D721Med (cell line): ENCODE measurements around the gene TMEM203.

Source experiments
- DNase-seq: peaks from one replicate; pipeline ENCODE4 v3.0.0; 2011; ENCODE audit warnings: low spot score; ENCODE audit not compliant: insufficient read length
- FAIRE-seq: peaks from 2 replicates; lab custom pipeline; 2011; peaks lifted over from hg19 to GRCh38; lab: Jason Lieb, UNC
- TF ChIP-seq, protein P1 (sequence below): IDR thresholded peaks from 2 replicates; pipeline ENCODE4 v1.5.1; 2012; ENCODE audit warnings: mild to moderate bottlenecking, control low read depth; ENCODE audit not compliant: insufficient read depth; ENCODE audit errors: missing control alignments

TMEM203 gene

DNA sequence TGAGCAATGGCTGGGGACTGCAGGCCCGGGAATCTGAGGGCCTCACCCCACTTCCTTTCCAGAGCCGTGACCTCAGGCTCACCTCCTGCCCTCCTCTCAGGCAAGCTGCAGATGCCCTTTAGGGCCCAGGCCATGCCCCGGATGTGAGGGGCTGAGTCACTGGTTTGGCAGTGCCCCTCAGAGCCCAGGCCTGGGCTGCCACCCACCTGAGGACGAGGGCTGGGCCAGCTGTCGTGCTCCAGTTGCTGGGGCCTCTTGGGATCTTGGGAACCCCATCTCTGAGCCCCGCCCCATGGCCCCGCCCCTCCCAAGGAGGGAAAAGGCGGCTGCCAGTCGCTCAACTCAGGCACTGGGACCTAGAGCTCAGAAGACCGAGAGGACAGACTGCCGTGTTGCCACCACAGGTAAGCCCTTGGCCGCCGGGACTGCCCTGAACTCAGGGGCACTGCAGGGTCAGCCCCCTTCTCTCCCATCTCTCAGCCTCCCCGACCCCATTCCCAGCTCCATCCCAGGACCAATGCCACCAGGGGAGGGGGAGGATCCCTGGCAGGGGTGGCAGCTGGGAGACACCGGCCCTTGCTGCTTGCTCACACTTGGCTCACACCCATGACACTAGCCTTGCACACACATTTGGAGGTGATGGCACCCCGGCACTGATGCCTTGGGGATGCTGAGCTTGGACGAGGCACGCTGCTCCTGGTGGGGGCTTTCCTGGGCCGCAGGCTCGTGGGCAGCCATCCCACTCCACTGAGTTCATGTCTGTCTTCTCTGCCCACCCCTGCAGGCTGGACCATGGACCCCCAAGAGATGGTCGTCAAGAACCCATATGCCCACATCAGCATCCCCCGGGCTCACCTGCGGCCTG lies 19.6 kb upstream of the TMEM203 start, which contains the start of gene CYSRT1:
Gene CYSRT1, plus strand, starts transcription at position 345 of the 865 bp plus-strand sequence. Its CDS starts 448 bp downstream, at position 793.
- no peak for DNase-seq
- no peak for FAIRE-seq
- TF ChIP-seq, protein P1, sequence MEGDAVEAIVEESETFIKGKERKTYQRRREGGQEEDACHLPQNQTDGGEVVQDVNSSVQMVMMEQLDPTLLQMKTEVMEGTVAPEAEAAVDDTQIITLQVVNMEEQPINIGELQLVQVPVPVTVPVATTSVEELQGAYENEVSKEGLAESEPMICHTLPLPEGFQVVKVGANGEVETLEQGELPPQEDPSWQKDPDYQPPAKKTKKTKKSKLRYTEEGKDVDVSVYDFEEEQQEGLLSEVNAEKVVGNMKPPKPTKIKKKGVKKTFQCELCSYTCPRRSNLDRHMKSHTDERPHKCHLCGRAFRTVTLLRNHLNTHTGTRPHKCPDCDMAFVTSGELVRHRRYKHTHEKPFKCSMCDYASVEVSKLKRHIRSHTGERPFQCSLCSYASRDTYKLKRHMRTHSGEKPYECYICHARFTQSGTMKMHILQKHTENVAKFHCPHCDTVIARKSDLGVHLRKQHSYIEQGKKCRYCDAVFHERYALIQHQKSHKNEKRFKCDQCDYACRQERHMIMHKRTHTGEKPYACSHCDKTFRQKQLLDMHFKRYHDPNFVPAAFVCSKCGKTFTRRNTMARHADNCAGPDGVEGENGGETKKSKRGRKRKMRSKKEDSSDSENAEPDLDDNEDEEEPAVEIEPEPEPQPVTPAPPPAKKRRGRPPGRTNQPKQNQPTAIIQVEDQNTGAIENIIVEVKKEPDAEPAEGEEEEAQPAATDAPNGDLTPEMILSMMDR, result no peak

DNA sequence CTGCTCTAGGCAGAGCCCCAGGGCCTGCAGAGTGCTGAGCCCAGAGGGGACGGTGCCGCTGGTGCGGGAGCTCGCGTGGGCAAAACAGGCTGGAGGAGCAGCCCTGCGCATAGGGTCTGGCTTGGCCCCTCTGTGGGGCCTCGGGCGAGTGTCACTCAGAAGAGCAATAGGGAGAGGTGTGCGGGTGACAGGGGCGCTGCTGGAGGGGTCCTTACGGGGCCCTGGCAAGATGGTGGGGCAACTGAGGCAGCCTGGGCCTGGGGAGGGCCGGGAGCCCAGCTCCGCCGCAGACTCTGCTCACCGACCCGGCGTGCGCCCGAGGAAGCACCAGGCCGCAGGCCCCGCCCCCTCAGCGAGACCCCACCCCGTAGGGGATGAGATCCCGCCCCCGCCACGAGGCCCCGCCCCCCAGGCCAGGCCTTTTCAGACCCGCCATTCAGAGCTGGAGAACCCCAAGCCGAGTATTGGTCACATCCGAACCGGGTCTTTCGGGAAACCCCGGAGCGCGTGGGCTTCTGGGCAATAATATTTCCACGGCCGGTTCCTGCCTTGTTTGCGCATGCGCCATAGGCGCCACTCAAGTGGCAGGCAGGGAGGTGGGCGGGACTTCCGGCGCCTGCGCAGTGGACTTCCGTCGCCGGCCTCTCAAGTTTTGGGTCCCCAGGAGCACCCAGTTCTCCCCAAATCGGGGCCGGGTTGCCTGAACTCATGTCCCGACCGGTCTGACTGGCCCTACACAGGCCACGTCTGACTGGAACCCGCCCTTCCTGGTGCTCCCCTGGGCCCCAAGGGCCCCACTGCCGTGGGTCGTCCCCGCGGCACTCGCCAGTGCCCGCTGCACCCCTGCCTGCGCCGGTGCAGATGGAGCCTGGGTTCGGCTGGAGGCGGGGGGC lies 17.9 kb upstream of the TMEM203 start:
- TF ChIP-seq, protein P1, result no peak
- FAIRE-seq, result no peak
- DNase-seq, result peak; percentile 97

DNA sequence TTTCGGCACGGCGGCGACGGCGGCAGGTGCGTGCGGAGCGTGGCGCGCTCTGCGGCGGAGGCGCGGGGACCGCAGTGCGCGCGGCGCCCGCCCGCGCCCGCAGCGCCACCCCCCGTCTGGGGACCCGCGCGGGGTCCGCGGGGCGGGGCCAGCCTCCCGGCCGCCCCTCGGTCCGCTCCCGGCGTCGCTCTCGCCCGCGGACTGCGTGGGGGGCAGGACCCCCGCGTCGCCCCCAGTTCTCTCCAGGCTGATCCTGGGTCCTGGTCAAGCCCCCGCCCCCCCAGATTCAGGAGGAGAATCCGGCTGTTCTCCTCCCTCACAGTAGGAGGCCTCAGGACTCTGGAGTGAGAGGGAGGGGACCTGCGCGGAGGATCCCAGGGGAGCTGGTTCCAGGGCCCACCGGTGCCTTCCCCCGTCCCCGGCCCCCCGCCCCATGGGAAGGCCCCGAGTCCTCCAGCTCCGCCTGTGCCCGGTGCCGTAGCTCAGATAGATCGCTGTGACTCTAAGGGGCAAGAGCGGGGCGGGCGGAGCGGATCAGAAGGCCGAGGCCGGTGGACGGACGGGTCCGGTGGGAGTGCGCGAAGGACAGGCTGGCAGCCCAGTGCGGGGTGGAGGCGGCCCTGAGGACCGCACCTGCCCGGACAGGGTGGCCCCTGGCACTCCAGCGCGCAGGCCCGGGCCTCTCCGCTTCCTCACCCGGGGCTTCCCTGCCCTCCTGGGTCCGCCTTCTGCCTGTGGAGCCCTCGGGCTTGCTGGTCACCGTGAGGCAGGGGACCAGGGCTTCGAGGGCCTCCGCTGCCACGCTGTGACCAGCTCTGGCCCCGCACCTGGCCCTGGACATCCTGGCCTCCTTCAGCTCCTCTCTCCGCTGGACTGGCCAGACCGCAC lies 17.0 kb upstream of the TMEM203 start, which contains the start of gene RNF208:
Gene RNF208, minus strand, starts transcription at position 51 of the 888 bp plus-strand sequence. CDS start 1,028 bp downstream, outside the sequence.
- no peak for DNase-seq
- FAIRE-seq, result no peak
- TF ChIP-seq, protein P1, result no peak

DNA sequence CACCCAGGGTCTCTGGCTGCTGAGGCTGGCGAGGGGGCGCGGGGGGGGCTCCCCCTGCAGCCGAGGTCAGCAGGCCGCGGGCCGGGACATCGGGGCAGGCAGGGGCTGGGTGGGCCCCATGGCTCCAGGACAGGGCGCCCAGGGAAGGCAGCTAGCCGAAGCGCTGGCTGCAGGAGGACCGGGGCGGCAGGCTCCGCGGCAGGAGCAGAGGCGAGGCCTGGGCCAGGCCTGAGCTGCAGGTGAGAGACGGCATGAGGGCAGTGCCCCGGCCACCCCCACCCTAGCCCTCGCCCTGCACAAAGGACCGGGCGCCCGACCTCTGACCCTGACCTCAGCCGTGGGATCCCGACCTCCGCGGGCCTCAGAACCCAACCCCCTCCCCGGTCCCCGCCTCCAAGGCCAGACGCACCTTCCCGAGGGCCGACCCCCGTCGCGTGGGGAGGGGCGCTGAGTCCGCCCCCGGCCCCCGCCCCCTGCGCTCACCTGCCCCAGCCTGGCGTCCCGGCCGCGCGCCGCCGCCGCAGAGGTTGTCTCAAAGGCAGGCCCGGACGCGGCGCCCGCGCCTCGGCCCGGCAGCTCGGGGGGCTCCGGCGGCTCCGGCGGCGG lies 16.2 kb upstream of the TMEM203 start:
- DNase-seq (no peak), FAIRE-seq (no peak)

DNA sequence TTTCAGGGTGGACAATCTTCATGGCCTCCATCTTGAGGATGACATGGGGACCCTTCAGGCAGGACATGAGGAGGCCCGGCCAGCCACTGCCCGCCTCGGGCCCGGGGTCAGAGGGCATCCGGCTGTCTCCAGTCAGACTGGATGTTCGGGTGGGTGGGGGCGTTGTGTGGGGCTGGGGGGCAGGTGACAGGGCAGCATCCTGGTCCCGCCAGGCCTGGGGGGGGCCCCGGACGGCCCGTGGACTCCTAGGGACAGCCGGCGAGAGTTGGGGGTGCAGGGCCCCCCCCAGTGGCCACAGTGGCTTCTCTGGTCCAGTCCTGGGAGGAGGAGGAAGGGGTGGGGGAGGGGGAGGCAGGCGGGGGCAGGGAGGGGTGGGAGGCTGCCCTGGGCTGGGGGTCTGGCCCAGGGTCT lies 15.7 kb upstream of the TMEM203 start:
- TF ChIP-seq, protein P1, result no peak
- FAIRE-seq, result no peak
- DNase-seq, result no peak

More for the DNA sequence above, 16.2 kb upstream of the TMEM203 start:
- TF ChIP-seq, protein P1, result no peak
